Prostate gland (tissue), 2 donors: ENCODE data around the gene OPTN. TPM values are rescaled to one million over a fixed set of nuclear protein-coding genes. Genes with fewer than 3 reads are reported as not detected.

Experiments used
- small RNA-seq, 2 donors: library from RNA; depleted of rRNA; stranded (forward); fragments of <200 nt; gene quantifications; one replicate each; pipeline ENCODE3, GENCODE V24; 2016
- total RNA-seq, 2 donors: library from RNA; depleted of rRNA; stranded (reverse); fragments of >200 nt; gene quantifications; one replicate each; pipeline ENCODE4 v1.1.0, GENCODE V29; 2016

Gene OPTN
- total RNA-seq, 2 donors from 2014 or later = 19.2 to 69.9 TPM

Small RNAs within 50 kb of the gene (small RNA-seq; reads per million reads assigned to genes)
- gene SNRPGP5 = 0 reads per million in 2 donors

Other genes starting within 250 kb of the OPTN start
- gene CCDC3, start 98.5 kb upstream of the OPTN start, total RNA-seq = 10 to 100 TPM; 17.6 to 41.8 TPM
- gene MCM10, start 61.4 kb downstream of the OPTN start, total RNA-seq = 1 to 10 TPM in 1 of 2 donors, under 1 TPM in 1; 0.55 to 1.6 TPM
- gene UCMA, start 134.2 kb downstream of the OPTN start, total RNA-seq = not detected
- gene PHYH, start 199.9 kb downstream of the OPTN start, total RNA-seq = 10 to 100 TPM; 18.2 to 27.4 TPM
- gene SEPHS1, start 248.1 kb downstream of the OPTN start, total RNA-seq = 10 to 100 TPM; 41.1 to 60.9 TPM